GM21576 (cell line): ENCODE measurements around the gene PPP2R5C.
A peak's percentile ranks its signal among the peaks of the same experiment; 100 is the strongest.
"Not testable (repeated sequence)": the region's sequence is repeated elsewhere in the genome, so short reads cannot be mapped to it uniquely, and the experiment has no call there.

Experiments
- ATAC-seq: cut with Tn5 transposase; IDR thresholded peaks from one replicate; pipeline ENCODE4 v1.9.1; 2021; ENCODE audit warnings: mild to moderate bottlenecking, moderate library complexity; ENCODE audit not compliant: unreplicated experiment

PPP2R5C gene

GRCh38 chr14:101961746-101962502 lies 200.4 kb downstream of the PPP2R5C start:
- ATAC-seq: no peak

GRCh38 chr14:101962503-101962874 lies 201.0 kb downstream of the PPP2R5C start:
- no peak for ATAC-seq

- ATAC-seq: no peak
Measured at GRCh38 chr14:101963052-101963451, 201.5 kb downstream of the PPP2R5C start.

- ATAC-seq: no peak
Measured at GRCh38 chr14:101963656-101964296, 202.3 kb downstream of the PPP2R5C start.

GRCh38 chr14:101964297-101965180 lies 203.0 kb downstream of the PPP2R5C start, which contains the start of gene DYNC1H1:
Gene DYNC1H1, plus strand, starts transcription at chr14:101964573. Its CDS starts 119 bp downstream, at chr14:101964692.
- ATAC-seq: peak; percentile 83

GRCh38 chr14:101965181-101965544 lies 203.7 kb downstream of the PPP2R5C start:
- peak; percentile 31 for ATAC-seq

- ATAC-seq: no peak
Measured at GRCh38 chr14:101965770-101966722, 204.5 kb downstream of the PPP2R5C start.

GRCh38 chr14:101966742-101967141 lies 205.2 kb downstream of the PPP2R5C start:
- no peak for ATAC-seq

GRCh38 chr14:101968186-101968585 lies 206.7 kb downstream of the PPP2R5C start:
- no peak for ATAC-seq

GRCh38 chr14:101969481-101969880 lies 208.0 kb downstream of the PPP2R5C start:
- no peak for ATAC-seq

GRCh38 chr14:101970830-101971400 lies 209.4 kb downstream of the PPP2R5C start:
- ATAC-seq: no peak

- not testable (repeated sequence) for ATAC-seq
Measured at GRCh38 chr14:101971458-101971857, 209.9 kb downstream of the PPP2R5C start.

GRCh38 chr14:101972126-101972866 lies 210.8 kb downstream of the PPP2R5C start:
- ATAC-seq: no peak

- ATAC-seq: no peak
Measured at GRCh38 chr14:101973356-101973755, 211.8 kb downstream of the PPP2R5C start.

GRCh38 chr14:101975231-101975630 lies 213.7 kb downstream of the PPP2R5C start:
- ATAC-seq: no peak
